Right lobe of liver (tissue), 4 donors: ENCODE measurements around the gene TEX12.
A peak's percentile ranks its signal among the peaks of the same experiment; 100 is the strongest.

Source experiments
- POLR2A ChIP-seq: fragments of 450-650 bp; IDR thresholded peaks from one replicate; pipeline ENCODE4 v1.6.1; 2017; ENCODE audit warnings: antibody characterized with exemption, mild to moderate bottlenecking
- TF ChIP-seq, protein P1 (sequence below), 4 donors: fragments of 200-600 bp in 3 of 4; fragments of 450-650 bp in 1 of 4; IDR thresholded peaks; one replicate each; pipeline versions ENCODE4 v1.5.1 to v1.8.0; 2016 to 2022; ENCODE audit warnings: antibody characterized with exemption in 4 of 4, mild to moderate bottlenecking in 2 of 4
- donor health status: DM: no; HTN: no; CAD: no.
- donor health status: DM: no; HTN: no; CAD: no.
- donor health status: DM: no; HTN: yes; CAD: no.

- TF ChIP-seq, protein P1, sequence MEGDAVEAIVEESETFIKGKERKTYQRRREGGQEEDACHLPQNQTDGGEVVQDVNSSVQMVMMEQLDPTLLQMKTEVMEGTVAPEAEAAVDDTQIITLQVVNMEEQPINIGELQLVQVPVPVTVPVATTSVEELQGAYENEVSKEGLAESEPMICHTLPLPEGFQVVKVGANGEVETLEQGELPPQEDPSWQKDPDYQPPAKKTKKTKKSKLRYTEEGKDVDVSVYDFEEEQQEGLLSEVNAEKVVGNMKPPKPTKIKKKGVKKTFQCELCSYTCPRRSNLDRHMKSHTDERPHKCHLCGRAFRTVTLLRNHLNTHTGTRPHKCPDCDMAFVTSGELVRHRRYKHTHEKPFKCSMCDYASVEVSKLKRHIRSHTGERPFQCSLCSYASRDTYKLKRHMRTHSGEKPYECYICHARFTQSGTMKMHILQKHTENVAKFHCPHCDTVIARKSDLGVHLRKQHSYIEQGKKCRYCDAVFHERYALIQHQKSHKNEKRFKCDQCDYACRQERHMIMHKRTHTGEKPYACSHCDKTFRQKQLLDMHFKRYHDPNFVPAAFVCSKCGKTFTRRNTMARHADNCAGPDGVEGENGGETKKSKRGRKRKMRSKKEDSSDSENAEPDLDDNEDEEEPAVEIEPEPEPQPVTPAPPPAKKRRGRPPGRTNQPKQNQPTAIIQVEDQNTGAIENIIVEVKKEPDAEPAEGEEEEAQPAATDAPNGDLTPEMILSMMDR (IDR thresholded peaks at IDR 0.05) = no peak
- peak; percentile 26 for TF ChIP-seq POLR2A
These were observed 6.2 kb upstream of the TEX12 start for GRCh38 chr11:112161012-112161411.
